Naive thymus-derived CD4-positive, alpha-beta T cell (primary cell): ENCODE measurements around the gene METTL5. TPM values are rescaled to one million over a fixed set of nuclear protein-coding genes. Genes with fewer than 3 reads are reported as not detected.
A peak's percentile ranks its signal among the peaks of the same experiment; 100 is the strongest.

ENCODE experiments used
- ATAC-seq: fragments of 150-1000 bp; cut with Tn5 transposase; 2 replicates; pipeline ENCODE4 v1.10.0; 2021; ENCODE audit warnings: mild to moderate bottlenecking, moderate library complexity
- CTCF ChIA-PET: fragments of 350-600 bp; sonication (Branson Sonifier 250); formaldehyde crosslinking; loops from one replicate; lab custom pipeline; 2021; ENCODE audit warnings: antibody characterized with exemption; lab: Charles Lee
- POLR2A ChIA-PET: fragments of 350-600 bp; sonication (Branson Sonifier 250); formaldehyde crosslinking; loops from one replicate; lab custom pipeline; 2021; ENCODE audit warnings: antibody characterized with exemption, inconsistent platforms; lab: Charles Lee
- DNase-seq, 9 donors: peaks; one replicate each; pipeline versions ENCODE4 v3.0.0 to v3.0.0-alpha.2; 2020 to 2022; ENCODE audit warnings: mixed read lengths in 1 of 9
- H3K27ac ChIP-seq: one replicate; pipeline ENCODE4 v1.7.0; 2013; ENCODE audit warnings: mild to moderate bottlenecking, low read depth, low read length, moderate library complexity
- H3K27me3 ChIP-seq, 2 donors: one replicate each; pipeline ENCODE4 v1.7.0; 2013; ENCODE audit warnings: low read length in 2 of 2, mild to moderate bottlenecking in 2 of 2, moderate library complexity in 2 of 2; ENCODE audit not compliant: control insufficient read depth in 2 of 2, insufficient read depth in 2 of 2
- H3K36me3 ChIP-seq, 3 experiments: 1 replicate in 2 of 3; 2 replicates in 1 of 3; pipeline ENCODE4 v1.7.0; 2013; ENCODE audit warnings: low read length in 3 of 3, mild to moderate bottlenecking in 3 of 3, moderate library complexity in 1 of 3; ENCODE audit not compliant: insufficient read depth in 3 of 3, control insufficient read depth in 2 of 3
- H3K4me1 ChIP-seq, 2 donors: one replicate each; pipeline ENCODE4 v1.7.0; 2013; ENCODE audit warnings: low read length in 2 of 2, mild to moderate bottlenecking in 2 of 2, moderate library complexity in 1 of 2; ENCODE audit not compliant: control insufficient read depth in 2 of 2, insufficient read depth in 2 of 2
- H3K4me3 ChIP-seq: 2 replicates; pipeline ENCODE4 v1.7.0; 2013; ENCODE audit warnings: mild to moderate bottlenecking, low read length
- H3K9me3 ChIP-seq, 3 experiments: 1 replicate in 2 of 3; 2 replicates in 1 of 3; pipeline ENCODE4 v1.7.0; 2013; ENCODE audit warnings: low read length in 3 of 3; ENCODE audit not compliant: control insufficient read depth in 2 of 3
- H3K27ac Mint-ChIP-seq, 9 donors: one replicate each; pipeline ENCODE4 v1.8.0; 2020 to 2022; ENCODE audit warnings: mixed read lengths in 9 of 9, mild to moderate bottlenecking in 8 of 9, moderate library complexity in 5 of 9, inconsistent platforms in 2 of 9
- H3K27me3 Mint-ChIP-seq, 5 donors: one replicate each; pipeline ENCODE4 v1.8.0; 2021 to 2022; ENCODE audit warnings: mixed read lengths in 5 of 5, mild to moderate bottlenecking in 1 of 5
- H3K36me3 Mint-ChIP-seq, 5 donors: one replicate each; pipeline ENCODE4 v1.8.0; 2020 to 2022; ENCODE audit warnings: mixed read lengths in 5 of 5, mild to moderate bottlenecking in 3 of 5, inconsistent platforms in 1 of 5
- H3K4me1 Mint-ChIP-seq, 7 donors: one replicate each; pipeline ENCODE4 v1.8.0; 2020 to 2022; ENCODE audit warnings: mixed read lengths in 7 of 7, mild to moderate bottlenecking in 3 of 7, inconsistent platforms in 1 of 7
- H3K4me3 Mint-ChIP-seq, 10 donors: one replicate each; pipeline ENCODE4 v1.8.0; 2020 to 2022; ENCODE audit warnings: mild to moderate bottlenecking in 10 of 10, mixed read lengths in 10 of 10, moderate library complexity in 6 of 10, inconsistent platforms in 2 of 10
- H3K9me3 Mint-ChIP-seq, 11 donors: one replicate each; pipeline ENCODE4 v1.8.0; 2020 to 2022; ENCODE audit warnings: mixed read lengths in 11 of 11, mild to moderate bottlenecking in 4 of 11, inconsistent platforms in 1 of 11, moderate library complexity in 1 of 11
- intact Hi-C, 2 donors: fragments of 100-400 bp; cut with micrococcal nuclease; formaldehyde crosslinking; loops; one replicate each; pipeline ENCODE4 v1.15.1; 2023
- polyA plus RNA-seq, 2 donors: library from polyadenylated mRNA; unstranded; fragments of 300-500 nt; fragmentation: Illumina TruSeq; gene quantifications; one replicate each; pipeline ENCODE4 v1.2.3, GENCODE V29; 2021
- total RNA-seq, 6 experiments: library from RNA in 5 of 6; stranded (reverse) in 5 of 6; gene quantifications; 1 replicate in 5 of 6; 2 replicates in 1 of 6; pipeline ENCODE4 v1.2.3 and lab custom pipeline; 2021 to 2026

Gene METTL5
- total and polyA plus RNA-seq, 7 experiments from 2014 or later = 21.1 to 149 (median 46.4) TPM

DNA sequence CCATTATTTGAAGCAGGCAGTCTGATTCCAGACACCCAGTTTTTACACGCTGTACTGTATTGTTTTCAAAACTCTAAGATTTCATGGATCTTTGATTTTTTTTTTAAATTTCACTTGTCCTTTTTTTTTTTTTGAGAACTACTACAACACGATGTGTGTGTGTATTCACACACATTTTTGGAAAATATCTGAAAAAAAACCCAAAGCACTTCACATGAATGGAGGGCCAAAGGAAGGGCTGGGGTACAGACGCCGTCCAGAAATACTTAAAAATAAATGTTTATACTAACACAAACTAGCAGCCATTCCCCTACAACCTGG is 26.3 kb downstream of the METTL5 start:
- Mint-ChIP-seq H3K4me1 (peaks cover 10 to 45% (median 34%) of the 10 kb centered on the region in 7 donors), H3K9me3 (no peaks in the 10 kb centered on the region), H3K27ac (peak overlapping the region; percentile 87 to 97 (median 91)), H3K36me3 (peaks cover 0 to 10% (median 0%) of the 10 kb centered on the region in 5 donors), H3K4me3 (peak overlapping the region; percentile 80 to 94 (median 90)), H3K27me3 (peaks cover 0 to 12% (median 0%) of the 10 kb centered on the region in 5 donors)
- CTCF ChIA-PET = no interaction called here
- H3K4me3 ChIP-seq = peak overlapping the region; percentile 84
- H3K4me1 ChIP-seq = peaks cover 11 to 21% of the 10 kb centered on the region in 2 donors
- peak overlapping the region; percentile 95 for H3K27ac ChIP-seq
- POLR2A ChIA-PET = interaction anchor here (1.2 to 2.3 kb wide), 6 partner anchors 10 to 225 kb away, joined by 4 to 9 read pairs (median 6); partner anchors contain the start of genes CFAP210, FASTKD1, METTL5 and PHOSPHO2
- DNase-seq (no peak), ATAC-seq (no peak)
- no peaks in the 10 kb centered on the region for H3K9me3 ChIP-seq
- H3K27me3 ChIP-seq = no peaks in the 10 kb centered on the region
- intact Hi-C loops = loop anchor here (1.0 to 10.0 kb wide), 7 partner anchors 26 to 1131 kb away; partner anchors contain the start of genes FASTKD1 (in 2 of the 2), METTL5 (in 2 of the 2), PPIG (in 2 of the 2) and CFAP210 (in 1 of the 2)
- peaks cover 0 to 6% (median 0%) of the 10 kb centered on the region in 3 experiments for H3K36me3 ChIP-seq

DNA sequence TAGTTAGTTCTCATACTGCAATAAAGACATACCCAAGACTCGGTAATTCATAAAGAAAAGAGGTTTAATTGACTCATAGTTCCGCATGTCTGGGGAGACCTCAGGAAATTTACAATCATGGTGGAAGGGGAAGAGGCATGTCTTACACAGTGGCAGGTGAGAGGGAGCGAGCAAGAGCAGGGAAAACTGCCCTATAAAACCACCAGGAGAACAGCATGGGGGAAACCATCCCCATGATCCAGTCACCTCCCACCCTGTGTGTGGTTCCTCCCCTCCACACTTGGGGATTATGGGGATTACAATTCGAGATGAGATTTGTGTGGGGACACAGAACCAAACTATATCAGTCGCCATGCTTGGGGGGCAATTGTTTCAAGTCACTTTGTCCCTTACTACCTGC is 27.1 kb downstream of the METTL5 start:
- intact Hi-C loops = loop anchor here in 1 of 2 donors (10.0 kb wide), 2 partner anchors 273 to 433 kb away; partner anchors contain the start of gene LRP2
- no peaks in the 10 kb centered on the region for H3K9me3 Mint-ChIP-seq
- H3K36me3 Mint-ChIP-seq = peaks cover 0 to 9% (median 0%) of the 10 kb centered on the region in 5 donors
- H3K4me3 Mint-ChIP-seq = peak overlapping the region; percentile 14 to 90 (median 67)
- CTCF ChIA-PET = no interaction called here
- no peak for DNase-seq
- no peaks in the 10 kb centered on the region for H3K27me3 ChIP-seq
- peaks cover 0 to 6% (median 0%) of the 10 kb centered on the region in 3 experiments for H3K36me3 ChIP-seq
- H3K4me1 ChIP-seq = peaks cover 11 to 21% of the 10 kb centered on the region in 2 donors
- H3K27ac ChIP-seq = no peak overlapping the region
- peaks cover 10 to 40% (median 32%) of the 10 kb centered on the region in 7 donors for H3K4me1 Mint-ChIP-seq
- no peak for ATAC-seq
- H3K9me3 ChIP-seq = no peaks in the 10 kb centered on the region
- POLR2A ChIA-PET = interaction anchor here (1.2 to 2.3 kb wide), 4 partner anchors 11 to 30 kb away, joined by 4 to 9 read pairs (median 6); partner anchors contain the start of genes METTL5 and UBR3
- no peak overlapping the region for H3K4me3 ChIP-seq
- H3K27ac Mint-ChIP-seq = peak overlapping the region in 6 of 9 donors; percentile 41 to 97 (median 68)
- peaks cover 0 to 12% (median 0%) of the 10 kb centered on the region in 5 donors for H3K27me3 Mint-ChIP-seq

DNA sequence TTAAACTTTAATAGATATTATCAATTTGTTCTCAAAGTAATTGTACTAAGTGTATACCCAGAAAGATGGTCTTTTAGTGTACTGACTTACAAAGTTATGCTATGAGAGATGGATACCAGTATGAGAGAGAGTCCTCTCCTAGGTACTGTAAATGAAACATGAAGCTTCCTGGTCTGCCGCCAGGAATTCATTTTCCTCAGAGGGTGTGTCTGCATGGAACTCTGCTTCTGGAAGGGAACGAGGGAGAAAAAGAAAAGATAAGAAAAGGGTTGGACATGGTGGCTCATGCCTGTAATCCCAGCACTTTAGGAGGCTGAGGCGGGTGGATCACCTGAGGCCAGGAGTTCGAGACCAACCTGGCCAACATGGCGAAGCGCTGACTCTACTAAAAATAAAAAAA is 28.3 kb downstream of the METTL5 start:
- intact Hi-C loops = loop anchor here in 1 of 2 donors (10.0 kb wide), 2 partner anchors 272 to 432 kb away; partner anchors contain the start of gene LRP2
- Histone ChIP-seq H3K9me3 (no peaks in the 10 kb centered on the region), H3K4me1 (peaks cover 11 to 18% of the 10 kb centered on the region in 2 donors), H3K27ac (no peak overlapping the region), H3K4me3 (no peak overlapping the region), H3K27me3 (no peaks in the 10 kb centered on the region), H3K36me3 (no peaks in the 10 kb centered on the region)
- Mint-ChIP-seq H3K27ac (no peak overlapping the region), H3K9me3 (no peaks in the 10 kb centered on the region), H3K36me3 (peaks cover 0 to 7% (median 0%) of the 10 kb centered on the region in 5 donors), H3K4me1 (peaks cover 10 to 29% (median 22%) of the 10 kb centered on the region in 7 donors), H3K4me3 (peak overlapping the region in 2 of 10 donors; percentile 1 to 58), H3K27me3 (peaks cover 0 to 12% (median 4%) of the 10 kb centered on the region in 5 donors)
- DNase-seq (no peak), ATAC-seq (no peak)
- CTCF ChIA-PET = no interaction called here
- POLR2A ChIA-PET = no interaction called here

DNA sequence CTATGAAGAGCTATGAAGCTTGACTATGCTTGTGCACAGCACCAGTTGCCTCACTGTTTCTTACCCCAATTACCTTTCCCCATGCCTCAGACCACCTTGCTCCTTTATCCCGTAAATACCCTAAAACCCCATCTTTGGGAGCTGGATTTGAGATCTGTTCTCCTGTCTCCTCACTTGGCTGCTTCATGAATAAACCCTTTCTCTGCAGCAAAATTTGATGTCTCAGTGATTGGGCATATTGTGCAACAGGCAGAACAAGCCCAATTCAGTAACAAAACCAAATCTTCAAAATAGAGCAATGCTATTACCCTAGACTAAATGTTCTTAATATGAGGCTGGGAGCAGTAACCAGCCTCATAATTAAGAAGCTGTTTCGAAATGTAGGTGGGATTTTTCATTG is 29.5 kb downstream of the METTL5 start:
- Mint-ChIP-seq H3K27me3 (peaks cover 0 to 17% (median 4%) of the 10 kb centered on the region in 5 donors), H3K4me1 (peaks cover 8 to 19% (median 11%) of the 10 kb centered on the region in 7 donors), H3K4me3 (no peak overlapping the region), H3K9me3 (no peaks in the 10 kb centered on the region), H3K36me3 (peaks cover 0 to 4% (median 0%) of the 10 kb centered on the region in 5 donors), H3K27ac (no peak overlapping the region)
- ATAC-seq (no peak), DNase-seq (no peak)
- ChIA-PET CTCF (no interaction called here), POLR2A (no interaction called here)
- intact Hi-C loops = loop anchor here in 1 of 2 donors (10.0 kb wide), 2 partner anchors 270 to 430 kb away; partner anchors contain the start of gene LRP2
- H3K36me3 ChIP-seq = no peaks in the 10 kb centered on the region
- no peak overlapping the region for H3K27ac ChIP-seq
- H3K4me3 ChIP-seq = no peak overlapping the region
- no peaks in the 10 kb centered on the region for H3K27me3 ChIP-seq
- H3K9me3 ChIP-seq = no peaks in the 10 kb centered on the region
- H3K4me1 ChIP-seq = peaks cover 10 to 13% of the 10 kb centered on the region in 2 donors

DNA sequence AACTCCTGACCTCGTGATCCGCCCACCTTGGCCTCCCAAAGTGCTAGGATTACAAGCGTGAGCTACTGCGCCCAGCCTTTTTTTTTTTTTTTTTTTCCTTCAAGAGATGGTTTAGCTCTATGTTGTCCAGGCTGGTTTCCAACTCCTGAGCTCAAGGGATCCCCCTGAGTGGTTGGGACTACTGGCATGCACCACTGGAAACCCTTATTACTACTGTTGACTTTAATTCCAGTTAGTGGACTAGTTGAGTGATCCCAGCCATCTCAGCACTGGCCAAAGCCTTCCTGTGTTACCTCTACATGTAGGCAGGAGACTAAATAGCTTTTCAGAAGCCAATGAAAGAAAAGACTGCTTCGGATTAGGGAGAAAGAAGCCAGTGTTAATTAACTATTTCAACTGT is 34.1 kb downstream of the METTL5 start:
- no peak overlapping the region for H3K27ac Mint-ChIP-seq
- H3K9me3 Mint-ChIP-seq = no peaks in the 10 kb centered on the region
- peaks cover 0 to 4% (median 0%) of the 10 kb centered on the region in 5 donors for H3K36me3 Mint-ChIP-seq
- ChIA-PET CTCF (no interaction called here), POLR2A (no interaction called here)
- Histone ChIP-seq H3K27me3 (no peaks in the 10 kb centered on the region), H3K27ac (no peak overlapping the region), H3K9me3 (no peaks in the 10 kb centered on the region), H3K4me3 (no peak overlapping the region), H3K4me1 (no peaks in the 10 kb centered on the region), H3K36me3 (no peaks in the 10 kb centered on the region)
- DNase-seq = no peak
- H3K27me3 Mint-ChIP-seq = peaks cover 25 to 40% (median 27%) of the 10 kb centered on the region in 5 donors
- ATAC-seq = no peak
- H3K4me3 Mint-ChIP-seq = no peak overlapping the region
- H3K4me1 Mint-ChIP-seq = peaks cover 4 to 6% (median 6%) of the 10 kb centered on the region in 7 donors
- intact Hi-C loops = loop anchor here in 1 of 2 donors (10.0 kb wide), 2 partner anchors 266 to 426 kb away; partner anchors contain the start of gene LRP2

DNA sequence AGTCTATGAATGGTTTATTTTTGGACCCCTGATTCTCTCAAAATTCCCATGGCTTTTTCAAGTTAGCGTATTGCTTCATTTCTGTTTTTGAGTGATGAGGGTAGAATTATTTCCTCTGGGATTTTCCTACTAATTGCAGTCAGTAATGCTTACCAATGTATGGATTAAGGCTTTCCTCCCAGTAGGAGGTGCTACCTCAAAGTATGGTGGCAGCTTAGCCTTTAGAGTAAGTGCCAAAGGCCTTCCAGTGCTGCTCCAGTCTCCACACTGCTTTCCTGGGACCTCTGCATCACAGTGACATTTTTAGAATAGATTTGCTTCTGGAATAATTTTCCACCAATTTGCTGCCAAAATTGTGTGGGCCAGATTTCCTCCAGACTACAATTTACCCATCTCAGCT is 42.2 kb downstream of the METTL5 start:
- intact Hi-C loops = no loop called here
- no peak overlapping the region for H3K4me3 Mint-ChIP-seq
- no peaks in the 10 kb centered on the region for H3K36me3 Mint-ChIP-seq
- Histone ChIP-seq H3K27me3 (no peaks in the 10 kb centered on the region), H3K4me3 (no peak overlapping the region), H3K36me3 (no peaks in the 10 kb centered on the region), H3K9me3 (no peaks in the 10 kb centered on the region), H3K4me1 (no peaks in the 10 kb centered on the region), H3K27ac (no peak overlapping the region)
- H3K27ac Mint-ChIP-seq = no peak overlapping the region
- CTCF ChIA-PET = no interaction called here
- H3K27me3 Mint-ChIP-seq = peaks cover 1 to 16% (median 7%) of the 10 kb centered on the region in 5 donors
- H3K9me3 Mint-ChIP-seq = peaks cover 0 to 1% (median 0%) of the 10 kb centered on the region in 11 donors
- H3K4me1 Mint-ChIP-seq = peaks cover 0 to 6% (median 0%) of the 10 kb centered on the region in 7 donors
- ATAC-seq (no peak), DNase-seq (no peak)
- POLR2A ChIA-PET = no interaction called here
